Activated CD8-positive, alpha-beta T cell treated with anti-CD3 and anti-CD28 coated beads for 36 hours (primary cell): Measurements from ENCODE around the gene WWC1. TPM values are rescaled to one million over a fixed set of nuclear protein-coding genes. Genes with fewer than 3 reads are reported as not detected.

ENCODE experiments used
- ATAC-seq: fragments of 200-7000 bp; cut with Tn5 transposase; one replicate; pipeline ENCODE4 v1.10.0; 2021; ENCODE audit warnings: mild to moderate bottlenecking, moderate library complexity
- CTCF ChIA-PET: fragments of 350-600 bp; sonication (Branson Sonifier 250); formaldehyde crosslinking; loops from one replicate; lab custom pipeline; 2021; ENCODE audit warnings: antibody characterized with exemption; lab: Charles Lee
- POLR2A ChIA-PET: fragments of 350-600 bp; sonication (Branson Sonifier 250); formaldehyde crosslinking; loops from one replicate; lab custom pipeline; 2021; ENCODE audit warnings: antibody characterized with exemption; lab: Charles Lee
- DNase-seq: peaks from one replicate; pipeline ENCODE4 v3.0.0-alpha.2; 2020
- H3K27ac Mint-ChIP-seq: one replicate; pipeline ENCODE4 v1.8.0; 2021; ENCODE audit warnings: mild to moderate bottlenecking, mixed read lengths
- H3K27me3 Mint-ChIP-seq: one replicate; pipeline ENCODE4 v1.8.0; 2021; ENCODE audit warnings: mixed read lengths
- H3K36me3 Mint-ChIP-seq: one replicate; pipeline ENCODE4 v1.8.0; 2021; ENCODE audit warnings: low read depth, mixed read lengths
- H3K4me1 Mint-ChIP-seq: one replicate; pipeline ENCODE4 v1.8.0; 2021; ENCODE audit warnings: low read depth, mixed read lengths
- H3K4me3 Mint-ChIP-seq: one replicate; pipeline ENCODE4 v1.8.0; 2021; ENCODE audit warnings: mild to moderate bottlenecking, moderate library complexity, mixed read lengths
- H3K9me3 Mint-ChIP-seq: one replicate; pipeline ENCODE4 v1.8.0; 2021; ENCODE audit warnings: mixed read lengths
- intact Hi-C: fragments of 100-400 bp; cut with micrococcal nuclease; formaldehyde crosslinking; loops from one replicate; pipeline ENCODE4 v1.10.0; 2022
- total RNA-seq, 2 experiments: library from RNA; stranded (reverse); gene quantifications; one replicate each; pipeline ENCODE4 v1.2.3, GENCODE V29; 2021
- TF ChIP-seq, protein P1 (sequence below): fragments of 200-600 bp; IDR thresholded peaks from one replicate; pipeline ENCODE4 v1.8.0; 2022; ENCODE audit warnings: antibody characterized with exemption, mild to moderate bottlenecking

The WWC1 gene
- total RNA-seq, 2 experiments from 2014 or later, result 0.45 to 0.47 TPM

DNA sequence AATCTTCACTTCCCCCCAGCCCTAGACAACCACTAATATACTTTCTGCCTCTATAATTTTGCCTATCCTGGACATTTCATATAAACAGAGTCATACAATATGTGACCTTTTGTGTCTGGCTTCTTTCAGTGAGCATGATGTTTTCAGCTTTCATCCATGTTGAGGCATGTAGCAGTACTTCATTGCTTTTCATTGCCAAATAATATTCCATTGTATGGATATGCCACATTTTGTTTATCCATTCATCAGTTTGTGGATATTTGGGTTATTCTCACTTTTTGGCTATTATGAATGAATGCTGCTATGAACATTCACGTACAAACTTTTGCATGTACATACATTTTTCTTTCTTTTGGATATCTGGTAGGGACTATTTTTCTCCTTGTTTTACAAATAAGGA is 49.0 kb downstream of the WWC1 start:
- CTCF ChIA-PET, result no interaction called here

DNA sequence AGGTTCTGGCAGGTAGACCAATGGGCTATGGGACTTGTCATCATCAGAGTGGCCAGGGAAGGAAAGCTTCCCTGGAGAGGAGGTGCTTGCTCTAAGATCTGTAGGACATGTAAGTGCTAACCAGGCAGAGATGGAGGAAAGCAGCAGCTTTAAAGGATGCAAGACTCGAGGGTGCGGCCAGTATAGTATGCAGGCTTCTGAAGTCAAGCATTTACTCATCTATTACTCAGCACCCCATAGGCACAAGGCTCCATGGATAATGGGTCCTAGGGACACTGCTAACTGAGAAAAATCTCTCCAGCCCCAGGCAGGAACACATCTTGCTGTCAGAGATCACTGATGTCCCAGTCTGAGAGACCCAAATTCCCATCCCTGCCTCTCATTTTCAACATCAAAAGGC is 49.7 kb downstream of the WWC1 start:
- Mint-ChIP-seq H3K4me1 (no peaks in the 10 kb centered on the region), H3K27ac (no peak overlapping the region), H3K4me3 (no peak overlapping the region), H3K9me3 (no peaks in the 10 kb centered on the region), H3K36me3 (no peaks in the 10 kb centered on the region), H3K27me3 (peaks cover 10% of the 10 kb centered on the region)
- TF ChIP-seq, protein P1, sequence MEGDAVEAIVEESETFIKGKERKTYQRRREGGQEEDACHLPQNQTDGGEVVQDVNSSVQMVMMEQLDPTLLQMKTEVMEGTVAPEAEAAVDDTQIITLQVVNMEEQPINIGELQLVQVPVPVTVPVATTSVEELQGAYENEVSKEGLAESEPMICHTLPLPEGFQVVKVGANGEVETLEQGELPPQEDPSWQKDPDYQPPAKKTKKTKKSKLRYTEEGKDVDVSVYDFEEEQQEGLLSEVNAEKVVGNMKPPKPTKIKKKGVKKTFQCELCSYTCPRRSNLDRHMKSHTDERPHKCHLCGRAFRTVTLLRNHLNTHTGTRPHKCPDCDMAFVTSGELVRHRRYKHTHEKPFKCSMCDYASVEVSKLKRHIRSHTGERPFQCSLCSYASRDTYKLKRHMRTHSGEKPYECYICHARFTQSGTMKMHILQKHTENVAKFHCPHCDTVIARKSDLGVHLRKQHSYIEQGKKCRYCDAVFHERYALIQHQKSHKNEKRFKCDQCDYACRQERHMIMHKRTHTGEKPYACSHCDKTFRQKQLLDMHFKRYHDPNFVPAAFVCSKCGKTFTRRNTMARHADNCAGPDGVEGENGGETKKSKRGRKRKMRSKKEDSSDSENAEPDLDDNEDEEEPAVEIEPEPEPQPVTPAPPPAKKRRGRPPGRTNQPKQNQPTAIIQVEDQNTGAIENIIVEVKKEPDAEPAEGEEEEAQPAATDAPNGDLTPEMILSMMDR, result no peak
- intact Hi-C loops, result no loop called here
- ATAC-seq (no peak), DNase-seq (no peak)
- POLR2A ChIA-PET, result no interaction called here
- CTCF ChIA-PET, result no interaction called here

More for the DNA sequence above, 49.0 kb downstream of the WWC1 start:
- Mint-ChIP-seq H3K4me3 (no peak overlapping the region), H3K4me1 (no peaks in the 10 kb centered on the region), H3K36me3 (no peaks in the 10 kb centered on the region), H3K9me3 (no peaks in the 10 kb centered on the region), H3K27ac (no peak overlapping the region), H3K27me3 (peaks cover 10% of the 10 kb centered on the region)
- ATAC-seq, result no peak
- DNase-seq, result no peak
- TF ChIP-seq, protein P1, result no peak
- intact Hi-C loops, result no loop called here
- POLR2A ChIA-PET, result no interaction called here

GRCh38 chr5:168342151-168342825 is 50.8 kb downstream of the WWC1 start:
- H3K4me3 Mint-ChIP-seq, result no peak overlapping the region
- H3K9me3 Mint-ChIP-seq, result no peaks in the 10 kb centered on the region
- no peaks in the 10 kb centered on the region for H3K4me1 Mint-ChIP-seq
- DNase-seq, result no peak
- TF ChIP-seq, protein P1, result no peak
- ChIA-PET CTCF (no interaction called here), POLR2A (interaction anchor here (1.0 kb wide), 1 partner anchor 104 kb away, joined by 4 read pairs; no protein-coding TSS in a partner anchor)
- no peaks in the 10 kb centered on the region for H3K36me3 Mint-ChIP-seq
- intact Hi-C loops, result no loop called here
- peaks cover 10% of the 10 kb centered on the region for H3K27me3 Mint-ChIP-seq
- no peak overlapping the region for H3K27ac Mint-ChIP-seq
- ATAC-seq, result no peak

DNA sequence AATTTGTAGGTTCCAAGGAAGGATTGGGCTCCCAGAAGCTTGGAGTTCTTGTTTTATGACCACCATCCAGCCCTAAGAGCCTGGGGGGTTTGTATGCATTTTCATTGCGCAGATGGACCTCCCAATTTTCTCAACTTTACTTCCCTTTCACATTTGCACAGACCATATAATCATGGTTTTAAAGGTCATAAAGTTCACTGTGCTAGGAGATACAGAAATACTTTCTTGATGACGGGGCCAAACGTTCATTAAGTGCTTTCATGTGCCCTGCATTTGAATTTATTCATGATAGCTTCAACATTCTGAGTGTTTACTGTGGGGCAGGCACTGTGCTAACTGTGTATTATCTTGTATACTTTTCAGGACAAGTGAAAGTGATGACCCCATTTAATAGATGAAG is 51.5 kb downstream of the WWC1 start:
- Mint-ChIP-seq H3K4me3 (no peak overlapping the region), H3K4me1 (no peaks in the 10 kb centered on the region), H3K36me3 (no peaks in the 10 kb centered on the region), H3K9me3 (no peaks in the 10 kb centered on the region), H3K27ac (no peak overlapping the region), H3K27me3 (peaks cover 6% of the 10 kb centered on the region)
- ChIA-PET POLR2A (interaction anchor here (1.0 kb wide), 1 partner anchor 105 kb away, joined by 4 read pairs; no protein-coding TSS in a partner anchor), CTCF (no interaction called here)
- no peak for DNase-seq
- intact Hi-C loops, result no loop called here
- TF ChIP-seq, protein P1, result no peak
- ATAC-seq, result no peak

- TF ChIP-seq, protein P1, result no peak
- no peak for DNase-seq
- ChIA-PET CTCF (no interaction called here), POLR2A (no interaction called here)
- intact Hi-C loops, result no loop called here
- H3K36me3 Mint-ChIP-seq, result no peaks in the 10 kb centered on the region
- H3K9me3 Mint-ChIP-seq, result no peaks in the 10 kb centered on the region
- H3K4me1 Mint-ChIP-seq, result no peaks in the 10 kb centered on the region
- H3K27ac Mint-ChIP-seq, result no peak overlapping the region
- no peak overlapping the region for H3K4me3 Mint-ChIP-seq
- H3K27me3 Mint-ChIP-seq, result peaks cover 8% of the 10 kb centered on the region
- ATAC-seq, result no peak
Observed at GRCh38 chr5:168346417-168346816, 55.0 kb downstream of the WWC1 start.
